ENCODE results near the gene RPUSD4.

RPUSD4 gene

DNA sequence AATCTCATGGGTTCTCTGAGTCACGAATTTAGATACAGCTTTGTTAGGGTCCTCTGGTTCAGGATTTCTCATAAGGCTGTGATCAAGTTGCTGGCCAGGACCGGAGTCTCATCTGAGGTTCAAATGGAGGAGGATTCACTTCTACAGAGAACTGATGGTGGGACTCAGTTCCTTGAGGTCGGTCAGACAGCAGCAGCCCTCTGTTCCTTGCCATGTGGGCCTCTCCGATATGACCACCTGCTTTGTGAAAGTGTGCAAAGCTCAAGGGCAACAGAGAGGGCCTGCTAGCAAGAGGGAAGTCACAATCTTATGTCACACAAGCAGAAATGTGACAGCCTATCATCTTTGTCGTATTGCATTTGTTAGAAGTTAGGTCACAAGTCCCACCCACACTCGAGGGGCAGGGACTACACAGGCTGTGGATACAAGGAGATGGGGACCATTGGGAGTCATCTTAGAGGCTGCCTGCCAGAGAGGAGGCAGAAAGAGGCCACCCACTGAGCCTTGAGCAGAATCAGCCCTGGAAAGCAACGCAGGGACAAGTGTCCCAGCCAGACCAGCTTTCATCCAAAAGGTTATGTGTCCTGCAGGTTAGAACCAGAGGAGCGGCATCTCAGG is 34.5 kb downstream of the RPUSD4 start:
- DNase-seq, result no peak

DNA sequence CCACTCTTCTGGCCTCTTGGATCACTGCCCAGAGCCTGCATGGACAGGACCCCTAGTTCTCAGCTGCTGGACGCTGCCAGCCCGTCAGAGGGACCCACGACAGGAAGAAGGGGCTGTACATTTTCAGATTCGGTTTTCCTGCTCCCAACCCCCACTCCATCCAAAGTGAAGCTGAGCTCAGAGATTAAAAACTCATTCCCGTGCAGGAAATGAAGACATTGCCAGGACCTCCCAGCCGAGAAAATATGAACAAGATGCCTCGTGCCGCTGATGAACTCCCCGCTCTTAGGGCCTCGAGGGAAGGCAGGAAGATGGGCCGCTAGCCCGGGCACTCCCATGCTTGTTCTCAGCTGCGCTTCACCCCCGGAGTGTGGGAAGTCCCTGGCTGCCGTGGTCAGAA is 36.1 kb downstream of the RPUSD4 start:
- DNase-seq, result no peak

DNA sequence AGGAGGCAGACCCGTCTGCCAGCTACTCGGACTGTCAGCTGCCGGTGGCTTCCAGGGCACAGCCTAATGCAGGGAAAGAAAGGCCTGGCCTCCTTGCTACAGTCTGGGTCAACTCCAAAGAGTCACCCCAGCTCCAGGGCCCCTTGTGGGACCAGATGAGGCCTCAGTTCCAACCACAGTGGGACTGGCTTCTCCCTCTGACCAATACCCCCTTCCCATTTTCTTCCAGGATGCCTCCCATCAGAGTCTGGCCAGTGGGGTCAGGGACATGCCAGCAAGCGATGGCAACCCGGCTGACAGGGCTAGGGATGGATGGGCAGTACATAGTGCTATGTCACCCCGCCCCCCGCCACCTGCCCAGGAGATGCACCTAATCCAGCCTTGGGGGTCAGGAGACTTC is 36.6 kb downstream of the RPUSD4 start:
- no peak for DNase-seq

DNA sequence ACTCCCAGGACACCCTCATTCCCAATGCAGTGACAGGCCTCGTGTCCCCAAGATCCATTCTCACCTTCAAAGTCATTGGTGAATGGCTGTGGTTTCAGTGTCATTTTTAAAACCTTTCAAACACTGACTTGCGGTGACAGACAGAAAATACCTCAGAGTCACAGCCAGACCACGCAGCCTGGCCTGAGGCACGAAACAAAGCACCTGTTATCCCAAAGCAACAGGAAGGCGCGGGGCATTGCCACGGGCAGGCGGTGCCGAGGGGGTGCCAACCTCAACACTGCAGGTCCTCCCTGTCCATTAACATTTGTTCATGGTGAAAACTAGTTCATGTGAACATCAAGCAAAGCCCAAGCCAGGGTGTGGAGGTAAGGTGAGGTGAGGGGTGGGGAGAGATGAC is 38.2 kb downstream of the RPUSD4 start:
- DNase-seq, result no peak

DNA sequence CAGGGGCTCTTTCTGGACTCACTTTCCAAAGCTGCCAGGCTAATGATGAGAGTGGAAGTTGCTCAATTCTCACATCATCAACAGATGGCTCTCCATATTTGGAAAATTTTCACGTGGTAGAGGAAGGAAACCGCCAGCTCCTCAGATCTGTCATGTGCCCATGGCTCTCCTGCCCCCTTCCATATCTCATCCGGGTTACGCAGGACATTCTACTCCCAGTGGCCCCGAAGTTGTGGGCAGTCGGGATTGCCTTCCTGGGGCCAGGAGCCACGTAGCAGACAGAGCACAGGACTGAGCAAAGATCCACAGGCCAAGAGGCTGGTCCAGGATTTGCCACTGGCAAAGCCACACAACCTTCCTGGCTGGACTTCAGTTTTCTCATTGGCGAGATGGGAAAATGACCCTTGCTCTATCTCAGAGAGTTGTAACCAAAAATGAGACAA is 38.8 kb downstream of the RPUSD4 start:
- no peak for DNase-seq

DNA sequence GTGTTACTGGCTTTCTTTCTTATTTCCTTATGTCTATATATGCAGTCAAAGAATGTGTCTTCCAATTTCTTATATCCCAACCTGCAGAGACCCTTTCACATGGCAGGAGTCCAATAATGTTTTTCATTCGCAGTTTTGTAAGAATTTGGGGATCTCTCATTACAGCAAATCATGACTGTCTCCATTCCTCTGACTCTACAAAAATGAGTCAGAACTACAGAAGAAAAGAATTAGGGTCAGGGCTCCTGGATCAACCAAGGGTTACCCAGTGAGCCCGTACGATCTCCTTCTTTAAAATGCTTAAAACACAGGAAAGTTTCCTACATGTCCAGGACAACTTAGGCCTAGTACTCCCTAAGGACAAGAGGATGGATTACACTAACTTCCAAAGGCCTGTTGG is 42.2 kb downstream of the RPUSD4 start:
- DNase-seq, result no peak

DNA sequence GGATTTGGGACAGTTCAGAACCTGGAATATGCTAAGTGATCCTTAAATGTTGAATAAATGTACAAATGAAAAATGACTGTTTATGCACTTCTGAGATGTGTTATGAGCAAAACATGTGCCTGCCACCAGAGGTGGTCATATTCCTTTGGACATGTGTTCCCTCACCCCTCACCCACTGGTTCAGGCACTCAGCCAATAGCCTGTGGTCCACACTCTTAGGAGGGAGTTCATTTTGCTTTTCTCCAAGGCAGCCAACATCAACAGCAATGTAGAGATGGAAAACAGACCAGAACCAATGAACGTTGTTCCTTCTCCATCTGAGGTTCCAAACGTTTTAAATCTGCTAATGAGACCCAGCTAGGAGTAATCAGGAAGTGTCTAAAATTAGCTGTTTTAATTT is 44.0 kb downstream of the RPUSD4 start:
- no peak for DNase-seq

DNA sequence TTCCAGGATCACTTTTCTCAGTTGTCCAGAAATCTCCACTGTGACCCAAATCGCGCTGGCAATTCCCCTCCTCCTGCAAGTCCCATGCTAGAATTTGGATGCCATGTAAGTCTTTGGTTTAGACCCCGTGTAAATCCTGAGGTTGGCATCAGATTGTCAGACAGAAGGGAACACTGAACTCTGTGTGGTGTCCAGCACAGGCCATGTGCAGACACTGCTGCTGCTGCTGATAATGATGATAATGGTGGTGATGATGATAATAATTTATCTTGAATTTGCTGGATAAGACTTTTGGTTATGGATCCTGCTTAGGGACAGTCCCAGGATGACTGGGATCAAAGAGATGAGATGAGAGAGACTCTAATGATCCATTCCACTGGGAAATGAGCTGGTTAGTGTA is 45.0 kb downstream of the RPUSD4 start:
- DNase-seq, result no peak

DNA sequence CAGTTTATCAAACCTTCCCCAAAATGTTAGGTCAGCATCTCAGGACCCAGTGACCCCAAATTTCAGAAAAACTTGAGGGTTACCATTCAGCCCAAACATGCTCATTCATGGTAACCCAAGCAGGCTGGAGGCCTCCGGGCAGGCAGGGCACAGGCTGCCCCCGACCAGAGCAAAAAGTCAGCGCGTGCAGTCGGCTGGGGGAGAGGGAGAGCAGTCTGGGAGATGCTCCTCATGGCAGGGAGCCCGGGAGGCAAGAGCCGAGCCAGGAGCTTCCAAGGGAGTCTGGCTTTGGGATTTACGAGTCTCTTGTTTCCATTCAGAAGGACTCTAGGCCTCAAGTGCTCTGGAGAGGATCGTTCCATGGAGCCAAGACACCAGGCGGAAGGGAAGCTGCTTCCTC is 45.7 kb downstream of the RPUSD4 start:
- no peak for DNase-seq

DNA sequence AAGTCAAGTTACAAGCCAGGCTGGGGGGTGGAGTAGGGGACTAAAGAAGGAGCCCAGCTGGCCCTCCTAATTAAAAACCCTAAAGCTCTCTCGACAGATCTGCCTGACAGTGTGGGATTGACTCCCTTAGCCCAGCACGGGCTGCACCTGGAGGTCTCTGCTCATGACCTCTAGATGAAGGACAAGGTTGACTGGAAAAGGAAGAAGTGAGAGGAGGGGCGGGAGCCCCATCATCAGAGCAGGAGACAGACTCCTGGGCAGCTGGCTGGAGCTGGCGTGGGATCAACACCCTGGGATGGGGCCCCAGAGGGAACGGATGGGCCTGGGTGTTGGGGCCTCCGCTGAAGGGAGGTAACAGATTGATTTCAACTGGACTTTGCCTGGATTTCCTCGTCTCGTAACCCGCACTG is 46.1 kb downstream of the RPUSD4 start:
- DNase-seq, result no peak

DNA sequence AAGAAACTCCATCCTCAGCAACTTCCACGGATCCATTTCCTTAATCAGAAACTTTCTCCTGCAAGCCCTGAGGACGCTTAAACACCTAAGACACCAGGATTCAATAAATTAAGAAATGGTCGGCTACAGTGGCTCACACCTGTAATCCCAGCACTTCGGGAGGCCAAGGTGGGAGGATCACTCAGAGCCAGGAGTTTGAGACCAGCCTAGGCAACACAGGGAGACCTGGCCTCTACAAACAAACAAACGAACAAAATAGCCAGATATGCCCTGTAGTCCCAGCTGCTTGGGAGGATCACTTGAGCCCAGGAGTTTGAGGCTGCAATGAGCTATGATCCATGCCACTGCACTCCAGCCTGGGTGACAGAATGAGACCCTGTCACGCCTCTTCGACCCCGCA is 46.7 kb downstream of the RPUSD4 start:
- DNase-seq, result no peak

DNA sequence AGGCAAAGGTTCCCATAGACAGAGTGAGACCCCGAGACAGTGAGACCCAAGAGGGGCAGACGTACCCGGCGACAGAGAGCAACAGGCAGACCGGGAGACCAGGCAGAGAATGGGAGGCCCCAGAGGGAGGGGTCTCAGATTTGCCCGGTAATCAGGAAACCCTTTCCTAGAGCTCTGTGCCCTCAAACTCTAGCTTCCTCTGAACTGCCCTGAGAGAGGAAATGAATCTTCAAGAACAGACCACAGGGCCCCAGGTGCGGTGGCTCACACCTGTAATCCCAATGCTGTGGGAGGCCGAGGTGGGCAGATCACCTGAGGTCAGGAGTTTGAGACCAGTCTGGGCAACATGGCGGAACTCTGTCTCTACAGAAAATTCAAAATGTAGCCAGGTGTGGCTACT is 47.7 kb downstream of the RPUSD4 start:
- DNase-seq, result no peak

DNA sequence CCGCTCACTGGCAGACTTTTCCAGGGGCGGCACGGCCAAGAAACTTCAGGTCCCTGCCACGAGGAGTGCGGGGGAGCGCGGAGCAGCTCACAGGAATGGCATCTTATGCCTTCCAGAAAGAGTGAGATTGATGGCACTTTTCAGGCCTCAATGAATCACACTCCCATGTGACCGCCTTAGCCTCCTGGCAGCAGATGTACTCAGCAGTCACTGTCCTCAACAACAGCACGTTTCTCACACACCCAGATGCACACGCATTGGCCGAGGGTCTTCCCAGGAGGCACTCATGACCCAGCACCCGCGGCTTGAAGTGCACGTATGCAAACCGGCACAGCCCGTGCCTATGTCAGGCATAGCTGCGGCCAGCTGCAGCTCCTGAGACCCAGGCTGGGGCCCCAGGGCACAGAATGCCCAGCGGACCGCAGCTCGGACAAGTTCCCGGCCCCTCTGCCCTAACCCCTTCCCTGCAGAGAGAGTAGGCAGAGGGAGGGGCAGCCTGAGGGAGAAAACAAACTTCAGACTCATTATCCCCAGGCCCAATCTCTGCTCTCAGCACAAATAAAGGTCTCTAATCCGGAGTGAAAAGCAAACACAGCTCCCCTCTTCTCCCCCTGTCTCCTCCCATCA is 48.3 kb downstream of the RPUSD4 start:
- no peak for DNase-seq

DNA sequence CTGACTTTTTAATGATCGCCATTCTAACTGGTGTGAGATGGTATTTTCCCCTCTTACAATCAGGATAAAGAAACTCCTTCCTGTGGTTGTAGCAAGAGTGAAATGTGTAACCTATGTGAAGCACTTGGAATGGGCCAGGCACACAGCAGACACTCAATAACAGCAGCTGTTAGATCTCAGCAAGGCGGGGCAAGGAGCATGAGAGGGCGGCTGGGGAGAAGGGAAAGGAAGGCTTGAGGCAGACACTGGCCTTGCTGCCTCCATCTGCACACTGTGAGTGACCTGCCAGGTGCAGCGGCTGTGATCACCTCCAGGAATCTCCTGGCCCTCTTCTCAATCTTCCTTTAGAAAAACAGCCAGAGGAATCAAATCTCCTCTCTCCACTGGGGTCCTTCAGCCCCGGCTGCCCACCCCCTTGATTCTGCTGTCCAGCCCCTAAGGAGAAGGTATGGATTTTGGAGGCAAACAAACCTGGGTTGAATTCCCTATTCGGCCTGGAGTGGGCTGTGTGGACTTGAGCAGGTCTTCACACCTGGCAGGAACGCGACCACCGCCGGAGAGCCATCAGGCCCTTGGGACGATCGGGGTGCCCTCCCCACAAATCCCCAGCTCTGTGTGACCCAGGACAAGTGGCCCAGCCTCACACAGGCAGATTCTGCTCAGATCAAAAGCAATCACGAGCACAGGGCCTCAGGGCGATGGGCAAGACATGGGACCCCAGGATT is 49.0 kb downstream of the RPUSD4 start:
- DNase-seq, result no peak

DNA sequence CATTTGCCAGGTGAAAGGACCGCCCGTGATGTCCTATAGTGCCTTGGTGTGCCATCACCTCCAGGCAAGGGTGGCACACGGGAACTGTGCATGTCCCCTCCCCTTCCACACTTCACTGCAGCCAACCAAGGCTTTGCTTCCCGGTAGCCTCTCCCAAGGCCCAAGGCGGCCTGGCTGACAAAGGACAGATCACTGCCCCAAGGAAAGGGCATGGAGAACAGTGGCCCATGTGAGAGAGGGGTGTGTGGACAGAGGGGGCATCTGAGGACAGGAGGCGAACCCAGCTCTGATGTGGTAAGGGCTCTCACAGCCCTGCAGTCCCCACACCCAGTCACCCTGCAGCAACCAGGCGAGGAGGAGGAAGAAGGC is 50.4 kb downstream of the RPUSD4 start:
- no peak for DNase-seq

DNA sequence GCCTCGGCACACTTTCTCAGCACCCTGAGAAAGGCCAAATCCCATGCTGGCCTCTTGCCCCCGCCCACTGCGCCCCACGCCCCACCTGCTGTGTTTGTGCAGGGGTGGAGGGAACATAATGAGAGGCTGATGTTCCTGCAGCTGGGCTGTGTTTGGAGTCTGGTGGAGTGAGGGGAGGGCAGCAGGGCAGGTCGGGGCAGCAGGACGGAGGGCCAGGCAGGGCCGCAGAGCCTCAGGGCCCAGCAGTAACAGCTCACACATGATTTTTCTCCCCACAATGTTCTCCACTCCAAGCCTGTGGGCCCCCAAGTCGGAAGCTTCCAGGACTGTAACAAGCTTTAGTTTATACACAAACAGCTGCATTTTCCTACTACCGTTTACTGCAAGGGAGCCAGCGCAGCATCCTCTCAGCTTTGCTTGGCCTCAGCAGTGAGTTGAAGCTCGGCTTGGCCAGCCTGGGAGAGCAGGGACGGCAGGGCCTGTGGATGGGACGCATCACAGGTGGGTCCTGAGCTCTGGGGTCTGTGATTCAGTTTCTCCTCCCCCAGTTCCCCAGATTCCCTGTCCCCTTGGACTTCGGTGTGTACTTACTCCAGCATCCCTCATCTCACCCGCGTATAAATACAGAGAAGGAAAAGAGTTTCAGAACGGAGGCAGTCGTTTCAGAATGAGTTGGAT is 51.0 kb downstream of the RPUSD4 start:
- no peak for DNase-seq

DNA sequence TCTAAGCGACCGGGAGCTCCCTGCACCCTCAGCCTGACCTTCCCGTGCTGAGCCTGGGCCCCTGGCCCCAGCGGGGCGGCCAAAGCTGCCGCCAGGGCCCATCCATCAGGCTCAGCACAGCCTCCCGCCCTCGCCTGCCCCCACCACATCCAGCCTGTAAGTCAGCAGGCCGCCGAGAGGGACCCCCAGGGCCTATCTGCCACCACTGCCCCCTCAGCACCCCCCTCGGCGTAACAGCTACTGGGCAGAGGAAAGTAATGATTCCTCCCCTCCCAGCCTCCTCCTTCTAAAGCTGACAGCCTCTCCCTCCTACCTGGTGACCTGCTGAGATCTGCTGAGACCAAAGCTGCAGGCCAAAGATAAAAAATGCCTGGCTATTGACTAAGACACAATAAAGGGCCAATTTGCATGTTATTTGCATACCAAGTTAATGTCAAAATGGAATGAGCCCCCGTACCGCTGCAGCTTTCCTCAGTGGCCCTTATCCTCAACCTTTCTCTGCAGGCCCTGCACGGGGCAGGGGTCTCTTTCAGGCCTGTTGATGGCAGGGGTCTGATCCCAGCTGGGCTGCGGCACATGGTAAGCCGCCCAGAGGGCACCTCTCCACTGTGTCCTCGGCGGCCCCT is 51.6 kb downstream of the RPUSD4 start:
- DNase-seq, result no peak

DNA sequence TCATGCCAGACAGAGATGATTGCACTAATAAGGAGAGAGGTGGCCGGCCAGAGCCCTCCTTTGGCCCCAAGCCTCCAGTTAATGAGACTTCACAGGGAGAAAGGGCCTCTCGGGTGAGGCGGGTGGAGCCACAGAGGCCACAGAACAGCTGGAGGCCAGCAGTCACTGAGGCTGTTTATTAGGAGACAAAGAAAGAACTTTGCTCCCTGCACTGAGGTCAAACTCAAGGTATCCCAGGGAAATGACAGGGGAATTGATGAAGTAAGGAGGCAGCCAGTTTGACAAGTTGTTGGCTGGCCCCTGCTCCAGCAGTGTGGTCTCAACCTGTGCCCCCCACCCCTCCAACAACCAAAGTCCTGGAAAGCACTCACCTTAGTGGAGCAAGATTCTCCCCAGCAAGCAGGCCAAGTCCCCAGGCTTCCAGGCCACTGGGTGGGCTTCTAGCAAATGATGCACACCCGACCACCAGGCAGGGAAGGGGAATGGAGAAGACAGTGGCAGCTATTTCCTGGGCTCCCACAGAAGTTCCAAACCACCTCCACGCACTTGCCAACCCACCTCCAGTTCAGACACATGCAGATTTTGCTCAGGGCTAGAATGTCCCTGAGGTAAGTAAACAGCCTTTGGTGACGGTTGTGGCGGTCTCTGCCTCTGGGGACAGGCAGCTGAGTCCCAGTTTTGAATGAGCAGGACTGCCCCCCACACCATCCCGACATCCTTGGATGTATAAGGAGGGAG is 53.2 kb downstream of the RPUSD4 start:
- no peak for DNase-seq

DNA sequence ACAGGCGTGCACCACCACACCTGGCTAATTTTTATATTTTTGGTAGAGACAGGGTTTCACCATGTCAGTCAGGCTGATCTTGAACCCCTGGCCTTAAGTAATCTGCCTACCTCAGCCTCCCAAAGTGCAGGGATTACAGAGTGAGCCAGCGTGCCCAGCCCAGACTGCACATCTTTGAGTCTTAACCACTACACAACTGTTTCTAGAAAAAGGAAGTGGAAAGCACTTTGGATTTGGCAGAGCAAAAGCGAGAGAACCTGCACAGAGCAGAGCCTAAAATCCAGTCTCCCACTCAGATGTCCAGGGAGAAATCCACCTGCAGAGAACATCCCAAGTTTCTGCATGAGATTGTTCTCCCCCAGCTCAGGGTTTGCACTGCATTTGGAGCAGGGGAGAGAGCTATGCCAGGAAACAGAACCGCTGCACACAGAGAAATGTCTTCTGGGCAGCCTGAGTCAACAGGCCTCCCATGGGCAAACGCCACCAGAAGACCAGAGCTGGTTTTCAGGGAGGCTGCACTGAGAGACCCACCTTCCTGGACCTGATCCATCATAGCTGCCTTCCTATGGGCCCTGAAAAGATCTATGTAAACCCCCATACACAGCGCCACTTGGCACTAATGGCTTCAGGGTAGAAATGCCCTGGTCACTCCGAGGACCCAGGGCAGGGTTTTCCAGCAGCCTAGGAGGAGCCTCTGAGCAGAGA is 54.0 kb downstream of the RPUSD4 start:
- DNase-seq, result no peak

DNA sequence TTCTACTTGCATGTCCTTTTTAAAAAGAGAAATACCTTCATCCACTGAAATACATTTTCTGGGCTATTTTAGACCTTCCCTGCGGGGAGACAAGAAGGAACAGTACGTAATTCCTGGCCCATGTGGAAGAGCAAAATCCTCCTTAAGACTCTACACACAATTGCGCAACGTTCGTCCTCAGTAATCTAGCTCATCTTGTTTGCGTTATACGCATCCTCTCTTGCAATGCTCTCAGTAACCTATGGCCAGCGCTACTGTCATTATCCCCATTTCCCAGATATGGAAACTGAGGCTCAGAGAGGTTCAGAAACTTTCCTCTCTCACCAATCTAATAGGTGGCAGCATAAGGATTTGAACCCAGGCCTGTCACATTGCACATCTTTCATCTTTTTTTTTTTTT is 54.6 kb downstream of the RPUSD4 start:
- DNase-seq, result no peak

DNA sequence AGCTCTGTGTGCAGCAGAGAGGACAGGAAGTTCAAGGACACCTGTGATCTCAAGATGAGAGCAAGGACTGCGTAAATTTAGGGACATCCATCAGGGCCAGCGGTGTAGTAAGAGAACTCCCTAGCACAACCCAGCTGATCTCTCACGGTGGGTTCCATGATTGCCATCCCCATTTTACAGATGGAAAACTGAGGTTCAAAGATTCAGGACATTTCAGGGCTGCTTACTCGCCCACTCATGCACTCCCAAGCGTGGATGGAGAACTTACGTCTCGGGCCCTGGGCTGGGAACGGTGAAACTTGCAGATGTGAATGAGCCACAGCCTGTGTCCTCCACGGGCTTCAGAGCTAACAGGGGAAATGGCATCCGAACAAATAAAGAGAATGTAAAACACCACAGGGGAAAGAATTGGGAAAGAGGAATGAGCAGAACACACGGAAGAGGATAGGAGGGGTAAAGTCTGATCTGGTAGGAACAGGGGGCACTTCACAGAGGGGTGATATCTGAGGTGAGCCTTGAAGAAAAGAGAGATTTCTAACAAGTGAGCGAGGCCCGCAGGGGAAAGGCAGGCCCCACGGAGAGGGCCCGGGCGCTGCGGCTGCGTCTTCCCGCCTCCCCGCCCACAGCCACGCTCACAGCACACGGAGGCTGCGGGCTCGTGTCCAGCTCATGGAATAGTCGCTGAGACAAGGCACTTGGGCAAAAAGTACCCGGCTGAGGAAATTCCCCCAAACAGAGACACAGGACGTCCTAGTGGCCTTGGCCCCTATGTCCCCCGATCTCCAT is 55.9 kb downstream of the RPUSD4 start:
- no peak for DNase-seq
